BLaER1 (cell line): ENCODE data around the gene ASB13.

Experiments used
- H3K27ac ChIP-seq: shearing (Covaris generic); formaldehyde crosslinking; 2 replicates; pipeline ENCODE4 v1.8.1; 2022
- H3K27me3 ChIP-seq: shearing (Covaris generic); formaldehyde crosslinking; 2 replicates; pipeline ENCODE4 v1.8.1; 2022
- H3K36me3 ChIP-seq: shearing (Covaris generic); formaldehyde crosslinking; 2 replicates; pipeline ENCODE4 v1.8.1; 2022
- H3K4me1 ChIP-seq: shearing (Covaris generic); formaldehyde crosslinking; 2 replicates; pipeline ENCODE4 v1.8.1; 2022
- H3K4me2 ChIP-seq: shearing (Covaris generic); formaldehyde crosslinking; 2 replicates; pipeline ENCODE4 v1.8.1; 2022
- H3K4me3 ChIP-seq: shearing (Covaris generic); formaldehyde crosslinking; 2 replicates; pipeline ENCODE4 v1.8.1; 2022
- H3K9ac ChIP-seq: shearing (Covaris generic); formaldehyde crosslinking; 2 replicates; pipeline ENCODE4 v1.8.1; 2022
- H3K9me3 ChIP-seq: shearing (Covaris generic); formaldehyde crosslinking; 2 replicates; pipeline ENCODE4 v1.8.1; 2022
- H4K20me1 ChIP-seq: shearing (Covaris generic); formaldehyde crosslinking; 2 replicates; pipeline ENCODE4 v1.8.1; 2022
- Cebpa-rat ChIP-seq: shearing (Covaris generic); IDR thresholded peaks from 2 replicates; pipeline ENCODE4 v1.8.1; 2022

Gene ASB13

GRCh38 chr10:5661043-5661442 is 5.4 kb downstream of the ASB13 start:
- Histone ChIP-seq H3K36me3 (no peaks in the 10 kb centered on the region), H3K4me2 (no peak overlapping the region), H4K20me1 (peaks cover 11% of the 10 kb centered on the region), H3K4me1 (peaks cover 31% of the 10 kb centered on the region), H3K9me3 (no peaks in the 10 kb centered on the region), H3K4me3 (no peak overlapping the region), H3K27ac (no peak overlapping the region), H3K27me3 (peaks cover 11% of the 10 kb centered on the region), H3K9ac (no peak overlapping the region)
- no peak for TF ChIP-seq Cebpa-rat

GRCh38 chr10:5659702-5660528 is 6.5 kb downstream of the ASB13 start:
- Histone ChIP-seq H3K4me2 (no peak overlapping the region), H3K36me3 (no peaks in the 10 kb centered on the region), H3K4me3 (no peak overlapping the region), H3K27me3 (peaks cover under 1% of the 10 kb centered on the region; the same call in 1 of the 2 replicates), H4K20me1 (peaks cover 11% of the 10 kb centered on the region), H3K9ac (no peak overlapping the region), H3K27ac (no peak overlapping the region), H3K4me1 (peaks cover 32% of the 10 kb centered on the region), H3K9me3 (no peaks in the 10 kb centered on the region)
- no peak for TF ChIP-seq Cebpa-rat

GRCh38 chr10:5658871-5659618 is 7.3 kb downstream of the ASB13 start:
- H4K20me1 ChIP-seq = peaks cover 9% of the 10 kb centered on the region
- no peaks in the 10 kb centered on the region for H3K9me3 ChIP-seq
- H3K9ac ChIP-seq = no peak overlapping the region
- no peaks in the 10 kb centered on the region for H3K36me3 ChIP-seq
- H3K27ac ChIP-seq = no peak overlapping the region
- TF ChIP-seq Cebpa-rat = no peak
- H3K27me3 ChIP-seq = no peaks in the 10 kb centered on the region
- H3K4me1 ChIP-seq = peaks cover 39% of the 10 kb centered on the region
- H3K4me2 ChIP-seq = no peak overlapping the region
- no peak overlapping the region for H3K4me3 ChIP-seq

GRCh38 chr10:5656737-5657579 is 9.4 kb downstream of the ASB13 start:
- no peak for TF ChIP-seq Cebpa-rat
- Histone ChIP-seq H3K27me3 (no peaks in the 10 kb centered on the region), H3K36me3 (peaks cover 5% of the 10 kb centered on the region; the same call in 1 of the 2 replicates), H3K4me2 (no peak overlapping the region), H3K4me1 (peaks cover 26% of the 10 kb centered on the region), H3K27ac (no peak overlapping the region), H3K4me3 (no peak overlapping the region), H3K9ac (no peak overlapping the region), H3K9me3 (no peaks in the 10 kb centered on the region), H4K20me1 (peaks cover 11% of the 10 kb centered on the region; the same call in 1 of the 2 replicates)

- H3K27ac ChIP-seq = no peak overlapping the region
- no peaks in the 10 kb centered on the region for H3K9me3 ChIP-seq
- peaks cover 26% of the 10 kb centered on the region for H3K4me1 ChIP-seq
- H3K27me3 ChIP-seq = no peaks in the 10 kb centered on the region
- peaks cover 5% of the 10 kb centered on the region; the same call in 1 of the 2 replicates for H3K36me3 ChIP-seq
- H3K4me2 ChIP-seq = peak overlapping the region; percentile 32; the same call in 1 of the 2 replicates
- peaks cover 11% of the 10 kb centered on the region; the same call in 1 of the 2 replicates for H4K20me1 ChIP-seq
- no peak for TF ChIP-seq Cebpa-rat
- no peak overlapping the region for H3K4me3 ChIP-seq
- no peak overlapping the region for H3K9ac ChIP-seq
These were observed 11.3 kb downstream of the ASB13 start for GRCh38 chr10:5655121-5655520.

- H3K27ac ChIP-seq = no peak overlapping the region
- H3K4me3 ChIP-seq = no peak overlapping the region
- H3K27me3 ChIP-seq = no peaks in the 10 kb centered on the region
- peaks cover 5% of the 10 kb centered on the region; the same call in 1 of the 2 replicates for H3K36me3 ChIP-seq
- H3K4me1 ChIP-seq = peaks cover 26% of the 10 kb centered on the region
- TF ChIP-seq Cebpa-rat = no peak
- H4K20me1 ChIP-seq = peaks cover 11% of the 10 kb centered on the region; the same call in 1 of the 2 replicates
- no peaks in the 10 kb centered on the region for H3K9me3 ChIP-seq
- H3K9ac ChIP-seq = no peak overlapping the region
- no peak overlapping the region for H3K4me2 ChIP-seq
These were observed 12.1 kb downstream of the ASB13 start for GRCh38 chr10:5654218-5654755.

- H3K4me3 ChIP-seq = no peak overlapping the region
- H3K9me3 ChIP-seq = no peaks in the 10 kb centered on the region
- H3K4me2 ChIP-seq = no peak overlapping the region
- peaks cover 5% of the 10 kb centered on the region; the same call in 1 of the 2 replicates for H3K36me3 ChIP-seq
- no peaks in the 10 kb centered on the region for H3K27me3 ChIP-seq
- TF ChIP-seq Cebpa-rat = no peak
- H3K9ac ChIP-seq = no peak overlapping the region
- H3K4me1 ChIP-seq = peaks cover 26% of the 10 kb centered on the region
- H4K20me1 ChIP-seq = peaks cover 11% of the 10 kb centered on the region; the same call in 1 of the 2 replicates
- no peak overlapping the region for H3K27ac ChIP-seq
These were observed 13.6 kb downstream of the ASB13 start for GRCh38 chr10:5652746-5653145.

- H3K27me3 ChIP-seq = no peaks in the 10 kb centered on the region
- peaks cover 24% of the 10 kb centered on the region for H3K4me1 ChIP-seq
- H3K9me3 ChIP-seq = no peaks in the 10 kb centered on the region
- peaks cover 5% of the 10 kb centered on the region; the same call in 1 of the 2 replicates for H3K36me3 ChIP-seq
- peaks cover 11% of the 10 kb centered on the region; the same call in 1 of the 2 replicates for H4K20me1 ChIP-seq
- no peak overlapping the region for H3K27ac ChIP-seq
- no peak for TF ChIP-seq Cebpa-rat
- no peak overlapping the region for H3K9ac ChIP-seq
- no peak overlapping the region for H3K4me2 ChIP-seq
- H3K4me3 ChIP-seq = no peak overlapping the region
These were observed 15.0 kb downstream of the ASB13 start for GRCh38 chr10:5651388-5651764.
